ENCODE measurements around the gene CHRDL2. TPM values are rescaled to one million over a fixed set of nuclear protein-coding genes. Genes with fewer than 3 reads are reported as not detected.

Gene CHRDL2
- total RNA-seq, 1 experiment from 2014 or later: 0.37 TPM

DNA sequence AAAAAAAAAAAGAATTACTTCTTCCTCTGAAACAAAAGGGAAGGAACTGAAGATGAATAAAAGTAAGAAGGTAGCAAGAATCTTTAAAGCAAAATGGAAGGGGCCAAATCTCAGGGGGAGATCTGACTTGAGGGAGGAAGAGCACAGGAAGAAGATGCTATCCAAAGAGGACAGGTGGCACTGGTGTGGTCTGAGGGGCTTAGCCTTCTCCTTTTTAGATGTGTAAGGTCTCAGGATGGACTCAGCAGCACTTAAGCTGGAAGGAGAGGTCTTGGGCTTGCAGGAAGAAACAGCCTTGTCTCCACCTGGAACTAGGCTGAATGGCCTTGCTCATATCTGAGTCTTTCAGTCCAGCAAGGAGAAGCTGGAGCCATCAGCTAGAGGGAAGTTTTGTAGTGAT, 12.4 kb upstream of the CHRDL2 start:
- no peak for TF ChIP-seq MLX (CRISPR knock-in tag; IDR thresholded peaks at IDR 0.05)
- TF ChIP-seq ZNF121 (CRISPR knock-in tag; IDR thresholded peaks at IDR 0.05): no peak
- TF ChIP-seq, protein P1, sequence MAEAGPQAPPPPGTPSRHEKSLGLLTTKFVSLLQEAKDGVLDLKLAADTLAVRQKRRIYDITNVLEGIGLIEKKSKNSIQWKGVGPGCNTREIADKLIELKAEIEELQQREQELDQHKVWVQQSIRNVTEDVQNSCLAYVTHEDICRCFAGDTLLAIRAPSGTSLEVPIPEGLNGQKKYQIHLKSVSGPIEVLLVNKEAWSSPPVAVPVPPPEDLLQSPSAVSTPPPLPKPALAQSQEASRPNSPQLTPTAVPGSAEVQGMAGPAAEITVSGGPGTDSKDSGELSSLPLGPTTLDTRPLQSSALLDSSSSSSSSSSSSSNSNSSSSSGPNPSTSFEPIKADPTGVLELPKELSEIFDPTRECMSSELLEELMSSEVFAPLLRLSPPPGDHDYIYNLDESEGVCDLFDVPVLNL (CRISPR knock-in tag; IDR thresholded peaks at IDR 0.05; ENCODE audit: borderline replicate concordance, low read depth): no peak
- no peak for TF ChIP-seq USF2 (CRISPR knock-in tag; IDR thresholded peaks at IDR 0.05)
- TF ChIP-seq, protein P2, sequence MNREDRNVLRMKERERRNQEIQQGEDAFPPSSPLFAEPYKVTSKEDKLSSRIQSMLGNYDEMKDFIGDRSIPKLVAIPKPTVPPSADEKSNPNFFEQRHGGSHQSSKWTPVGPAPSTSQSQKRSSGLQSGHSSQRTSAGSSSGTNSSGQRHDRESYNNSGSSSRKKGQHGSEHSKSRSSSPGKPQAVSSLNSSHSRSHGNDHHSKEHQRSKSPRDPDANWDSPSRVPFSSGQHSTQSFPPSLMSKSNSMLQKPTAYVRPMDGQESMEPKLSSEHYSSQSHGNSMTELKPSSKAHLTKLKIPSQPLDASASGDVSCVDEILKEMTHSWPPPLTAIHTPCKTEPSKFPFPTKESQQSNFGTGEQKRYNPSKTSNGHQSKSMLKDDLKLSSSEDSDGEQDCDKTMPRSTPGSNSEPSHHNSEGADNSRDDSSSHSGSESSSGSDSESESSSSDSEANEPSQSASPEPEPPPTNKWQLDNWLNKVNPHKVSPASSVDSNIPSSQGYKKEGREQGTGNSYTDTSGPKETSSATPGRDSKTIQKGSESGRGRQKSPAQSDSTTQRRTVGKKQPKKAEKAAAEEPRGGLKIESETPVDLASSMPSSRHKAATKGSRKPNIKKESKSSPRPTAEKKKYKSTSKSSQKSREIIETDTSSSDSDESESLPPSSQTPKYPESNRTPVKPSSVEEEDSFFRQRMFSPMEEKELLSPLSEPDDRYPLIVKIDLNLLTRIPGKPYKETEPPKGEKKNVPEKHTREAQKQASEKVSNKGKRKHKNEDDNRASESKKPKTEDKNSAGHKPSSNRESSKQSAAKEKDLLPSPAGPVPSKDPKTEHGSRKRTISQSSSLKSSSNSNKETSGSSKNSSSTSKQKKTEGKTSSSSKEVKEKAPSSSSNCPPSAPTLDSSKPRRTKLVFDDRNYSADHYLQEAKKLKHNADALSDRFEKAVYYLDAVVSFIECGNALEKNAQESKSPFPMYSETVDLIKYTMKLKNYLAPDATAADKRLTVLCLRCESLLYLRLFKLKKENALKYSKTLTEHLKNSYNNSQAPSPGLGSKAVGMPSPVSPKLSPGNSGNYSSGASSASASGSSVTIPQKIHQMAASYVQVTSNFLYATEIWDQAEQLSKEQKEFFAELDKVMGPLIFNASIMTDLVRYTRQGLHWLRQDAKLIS (CRISPR knock-in tag; IDR thresholded peaks at IDR 0.05; ENCODE audit: borderline replicate concordance): no peak
- H3K36me3 Mint-ChIP-seq: peaks cover 15% of the 10 kb centered on the region
- H3K27me3 Mint-ChIP-seq (ENCODE audit: low read depth): peaks cover 16% of the 10 kb centered on the region
- peaks cover 10% of the 10 kb centered on the region for H3K4me1 Mint-ChIP-seq
- H3K9me3 Mint-ChIP-seq: peaks cover 20% of the 10 kb centered on the region
- no peak overlapping the region for H3K4me3 Mint-ChIP-seq
- ATAC-seq (no peak), DNase-seq (ENCODE audit: low spot score) (no peak)
- ChIA-PET POLR2A (no interaction called here), CTCF (interaction anchor here (0.8 to 1.1 kb wide), 3 partner anchors 17 to 47 kb away, joined by 3 read pairs; no protein-coding TSS in a partner anchor)
- no peak overlapping the region for H3K27ac Mint-ChIP-seq

- ATAC-seq: no peak
- ChIA-PET CTCF (interaction anchor here (0.7 kb wide), 1 partner anchor 41 kb away, joined by 3 read pairs; no protein-coding TSS in a partner anchor), POLR2A (interaction anchor here (0.7 kb wide), 1 partner anchor 28 kb away, joined by 5 read pairs; no protein-coding TSS in a partner anchor)
- Mint-ChIP-seq H3K9me3 (peaks cover 20% of the 10 kb centered on the region), H3K27me3 (ENCODE audit: low read depth) (peaks cover 12% of the 10 kb centered on the region), H3K4me1 (peaks cover 2% of the 10 kb centered on the region; the same call in 1 of the 2 replicates), H3K27ac (no peak overlapping the region), H3K4me3 (no peak overlapping the region), H3K36me3 (peaks cover 15% of the 10 kb centered on the region)
- no peak for TF ChIP-seq TP53 (CRISPR knock-in tag; IDR thresholded peaks at IDR 0.05)
- TF ChIP-seq, protein P3, sequence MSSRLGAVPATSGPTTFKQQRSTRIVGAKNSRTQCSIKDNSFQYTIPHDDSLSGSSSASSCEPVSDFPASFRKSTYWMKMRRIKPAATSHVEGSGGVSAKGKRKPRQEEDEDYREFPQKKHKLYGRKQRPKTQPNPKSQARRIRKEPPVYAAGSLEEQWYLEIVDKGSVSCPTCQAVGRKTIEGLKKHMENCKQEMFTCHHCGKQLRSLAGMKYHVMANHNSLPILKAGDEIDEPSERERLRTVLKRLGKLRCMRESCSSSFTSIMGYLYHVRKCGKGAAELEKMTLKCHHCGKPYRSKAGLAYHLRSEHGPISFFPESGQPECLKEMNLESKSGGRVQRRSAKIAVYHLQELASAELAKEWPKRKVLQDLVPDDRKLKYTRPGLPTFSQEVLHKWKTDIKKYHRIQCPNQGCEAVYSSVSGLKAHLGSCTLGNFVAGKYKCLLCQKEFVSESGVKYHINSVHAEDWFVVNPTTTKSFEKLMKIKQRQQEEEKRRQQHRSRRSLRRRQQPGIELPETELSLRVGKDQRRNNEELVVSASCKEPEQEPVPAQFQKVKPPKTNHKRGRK (CRISPR knock-in tag; IDR thresholded peaks at IDR 0.05; ENCODE audit: borderline replicate concordance): no peak
- TF ChIP-seq ZNF232 (CRISPR knock-in tag; IDR thresholded peaks at IDR 0.05): no peak
- DNase-seq (ENCODE audit: low spot score): no peak
Measured at GRCh38 chr11:74742070-74742469, 10.8 kb upstream of the CHRDL2 start.

DNA sequence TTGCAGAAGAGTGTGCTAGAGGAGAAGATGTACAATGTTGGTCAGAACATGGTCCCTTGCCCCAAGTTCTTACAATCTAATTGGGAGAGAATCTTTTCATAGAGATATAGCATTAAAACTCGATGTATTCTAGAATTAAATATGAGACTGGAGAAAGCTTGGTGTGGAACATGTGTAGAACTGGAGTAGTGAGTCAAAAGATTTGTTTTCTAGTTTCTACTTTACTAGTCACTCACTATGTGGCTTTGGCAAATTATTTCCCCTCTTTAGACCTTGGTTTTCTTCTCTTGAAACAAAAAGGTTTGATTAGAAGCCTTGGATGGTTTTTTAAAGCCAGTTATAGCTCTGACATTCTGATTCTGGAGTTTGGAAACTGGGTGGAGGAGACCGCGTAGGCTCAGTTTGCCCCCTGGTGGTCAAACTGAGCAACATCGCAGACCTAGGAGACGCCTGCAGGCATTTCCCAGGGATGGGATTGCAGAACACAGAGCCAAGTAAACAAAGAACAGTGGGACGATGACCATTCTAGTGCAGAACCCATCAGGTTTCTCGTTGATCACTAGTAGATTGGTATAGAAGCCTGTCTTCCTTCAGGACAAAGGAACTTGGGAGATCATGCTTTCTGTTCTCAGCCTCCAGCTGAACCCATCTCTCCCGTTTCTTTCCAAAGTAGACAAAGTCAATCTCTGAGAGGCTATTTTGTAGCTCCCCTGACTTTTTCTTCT, 8.5 kb upstream of the CHRDL2 start:
- ATAC-seq (peak; percentile 98), DNase-seq (ENCODE audit: low spot score) (peak; percentile 62)
- Mint-ChIP-seq H3K4me3 (no peak overlapping the region), H3K4me1 (0 out of 2 replicates have a peak, but pooled peaks cover 2% of the 10 kb centered on the region), H3K27me3 (ENCODE audit: low read depth) (peaks cover 13% of the 10 kb centered on the region), H3K36me3 (peaks cover 15% of the 10 kb centered on the region), H3K27ac (no peak overlapping the region), H3K9me3 (peaks cover 20% of the 10 kb centered on the region)
- TF ChIP-seq CTCF (IDR thresholded peaks at IDR 0.05): peak; percentile 91
- TF ChIP-seq SP1 (CRISPR knock-in tag; conservative IDR thresholded peaks at IDR 0.05): 0 out of 2 replicates have a peak, but pooled peaks have one; percentile 16
- TF ChIP-seq, protein P4, sequence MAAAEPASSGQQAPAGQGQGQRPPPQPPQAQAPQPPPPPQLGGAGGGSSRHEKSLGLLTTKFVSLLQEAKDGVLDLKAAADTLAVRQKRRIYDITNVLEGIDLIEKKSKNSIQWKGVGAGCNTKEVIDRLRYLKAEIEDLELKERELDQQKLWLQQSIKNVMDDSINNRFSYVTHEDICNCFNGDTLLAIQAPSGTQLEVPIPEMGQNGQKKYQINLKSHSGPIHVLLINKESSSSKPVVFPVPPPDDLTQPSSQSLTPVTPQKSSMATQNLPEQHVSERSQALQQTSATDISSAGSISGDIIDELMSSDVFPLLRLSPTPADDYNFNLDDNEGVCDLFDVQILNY (CRISPR knock-in tag; IDR thresholded peaks at IDR 0.05): no peak
- TF ChIP-seq PRDM15 (CRISPR knock-in tag; IDR thresholded peaks at IDR 0.05): no peak
- CTCF ChIA-PET: interaction anchor here (0.5 to 3.9 kb wide), 32 partner anchors 9 to 484 kb away, joined by 3 to 96 read pairs (median 4); partner anchors contain the start of genes POLD3 and RNF169
- POLR2A ChIA-PET: no interaction called here

Measured in WTC11 (cell line).